Measurements from ENCODE around the gene MEIKIN. TPM values are rescaled to one million over a fixed set of nuclear protein-coding genes. Genes with fewer than 3 reads are reported as not detected.
A peak's percentile ranks its signal among the peaks of the same experiment; 100 is the strongest.

The MEIKIN gene
- total RNA-seq, 2 experiments from 2014 or later = 0.55 to 1.2 TPM

DNA sequence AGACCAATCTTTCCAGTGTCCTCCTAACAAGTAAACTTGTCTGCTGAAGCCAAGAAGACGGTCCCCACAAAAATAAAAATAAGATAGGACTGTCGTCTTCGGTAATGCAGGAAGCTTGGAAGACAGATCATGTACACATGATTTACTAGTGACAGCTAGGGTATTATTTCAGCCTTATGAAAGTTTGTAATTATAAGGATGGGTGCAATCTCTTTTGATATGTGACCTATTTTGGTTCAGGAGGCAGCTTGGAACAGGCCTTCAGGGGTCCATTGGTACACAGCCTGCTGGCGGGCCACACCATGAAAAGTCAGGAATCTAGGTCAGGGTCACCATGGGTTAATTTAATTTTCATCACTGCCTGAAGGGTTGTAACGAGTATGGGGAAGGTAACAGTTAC lies 13.7 kb upstream of the MEIKIN start:
- peaks cover 21% of the 10 kb centered on the region for H3K36me3 Mint-ChIP-seq
- H3K9me3 Mint-ChIP-seq = no peaks in the 10 kb centered on the region
- peaks cover 6% of the 10 kb centered on the region for H3K4me1 Mint-ChIP-seq
- H3K27me3 Mint-ChIP-seq = peaks cover 2% of the 10 kb centered on the region
- DNase-seq = no peak
- H3K27ac Mint-ChIP-seq = no peak overlapping the region
- ATAC-seq (ENCODE audit: low read depth) = no peak
- H3K4me3 Mint-ChIP-seq = no peak overlapping the region
- POLR2A ChIA-PET = no interaction called here

DNA sequence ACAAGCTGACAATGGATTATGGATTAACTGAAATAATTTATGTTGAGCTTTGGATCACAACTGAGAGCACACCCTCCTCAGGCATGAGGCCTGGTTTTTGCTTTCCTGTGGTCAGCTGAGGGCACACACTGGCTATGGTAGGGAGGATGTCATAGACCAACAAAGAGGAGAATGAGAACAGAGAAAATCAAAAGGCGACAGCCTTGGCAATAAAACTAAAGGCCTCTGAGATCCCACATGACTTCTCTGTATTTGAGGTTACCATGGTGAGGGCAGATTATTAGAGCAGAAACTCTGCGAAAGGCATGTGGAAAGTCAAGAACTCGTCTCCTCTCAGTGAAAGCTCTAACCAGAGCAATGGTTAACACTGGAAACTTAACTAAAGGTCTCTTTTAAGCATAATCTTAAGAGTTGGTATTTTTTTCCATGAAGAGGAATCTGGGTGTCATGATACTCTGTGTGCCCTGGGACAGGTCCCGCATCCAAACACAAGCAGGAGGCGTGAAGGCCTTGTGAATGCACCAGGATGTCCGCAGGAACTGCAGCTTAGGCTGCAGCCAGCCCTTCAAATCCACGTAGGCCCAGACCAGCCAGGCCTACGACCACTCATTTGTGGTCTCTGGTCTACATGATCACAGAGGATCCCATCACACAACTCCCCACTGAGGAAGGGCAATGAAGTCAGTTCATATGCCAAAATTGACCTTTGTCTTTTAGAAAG lies 12.4 kb upstream of the MEIKIN start:
- Mint-ChIP-seq H3K27ac (no peak overlapping the region), H3K9me3 (no peaks in the 10 kb centered on the region), H3K27me3 (no peaks in the 10 kb centered on the region), H3K4me1 (peaks cover 6% of the 10 kb centered on the region), H3K4me3 (no peak overlapping the region), H3K36me3 (peaks cover 20% of the 10 kb centered on the region)
- DNase-seq (no peak), ATAC-seq (ENCODE audit: low read depth) (no peak)
- POLR2A ChIA-PET = no interaction called here

DNA sequence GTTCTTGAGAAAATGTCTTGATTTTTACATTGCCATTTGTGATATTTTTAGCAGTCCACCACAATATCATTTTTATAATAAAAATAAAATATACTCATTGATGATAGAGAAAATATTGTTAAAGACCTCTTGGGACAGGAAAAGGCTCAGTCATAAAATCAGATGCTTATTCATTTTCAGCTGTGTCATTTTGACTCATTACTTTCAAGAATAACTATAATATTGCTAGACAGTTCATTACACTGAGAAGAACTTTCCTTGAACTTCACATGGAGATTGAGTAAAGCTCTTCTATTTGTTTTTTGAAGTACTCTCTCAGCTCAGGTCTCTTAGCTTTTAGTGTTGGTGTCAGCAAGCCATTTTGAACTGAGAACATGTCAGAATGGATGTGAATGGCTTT lies 8.5 kb upstream of the MEIKIN start:
- Mint-ChIP-seq H3K27ac (no peak overlapping the region), H3K27me3 (peaks cover 2% of the 10 kb centered on the region), H3K4me1 (peaks cover 6% of the 10 kb centered on the region), H3K9me3 (no peaks in the 10 kb centered on the region), H3K4me3 (no peak overlapping the region), H3K36me3 (peaks cover 20% of the 10 kb centered on the region)
- no peak for DNase-seq
- no peak for ATAC-seq (ENCODE audit: low read depth)
- POLR2A ChIA-PET = no interaction called here

DNA sequence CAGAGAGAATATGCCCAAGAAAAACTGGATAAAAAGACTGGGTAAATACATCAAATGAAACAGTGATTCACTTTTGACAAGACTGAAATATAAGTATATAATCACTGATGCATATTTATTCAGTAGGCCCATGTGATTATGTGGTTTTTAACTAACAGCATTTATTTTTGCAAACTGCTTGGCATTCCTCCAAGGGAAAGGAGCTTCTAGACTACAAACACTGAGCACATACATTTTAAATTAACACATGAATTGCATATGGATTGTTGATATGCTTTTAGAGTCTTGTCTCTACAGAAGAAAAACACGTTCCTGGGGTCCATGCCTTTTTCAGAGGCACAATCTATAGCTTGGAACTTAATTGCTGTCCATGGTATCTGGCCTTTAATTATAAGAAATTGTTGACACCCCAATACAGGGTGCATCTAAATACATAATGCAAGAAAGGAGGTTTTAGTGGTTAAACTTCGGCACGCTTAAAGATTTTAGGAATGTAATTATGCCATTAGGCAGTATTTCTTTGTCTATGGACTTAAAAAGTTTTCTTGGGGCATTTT lies 6.9 kb upstream of the MEIKIN start:
- peaks cover 3% of the 10 kb centered on the region for H3K27me3 Mint-ChIP-seq
- no peak overlapping the region for H3K4me3 Mint-ChIP-seq
- DNase-seq (no peak), ATAC-seq (ENCODE audit: low read depth) (no peak)
- peaks cover under 1% of the 10 kb centered on the region for H3K4me1 Mint-ChIP-seq
- POLR2A ChIA-PET = no interaction called here
- H3K9me3 Mint-ChIP-seq = no peaks in the 10 kb centered on the region
- H3K27ac Mint-ChIP-seq = no peak overlapping the region
- peaks cover 13% of the 10 kb centered on the region for H3K36me3 Mint-ChIP-seq

DNA sequence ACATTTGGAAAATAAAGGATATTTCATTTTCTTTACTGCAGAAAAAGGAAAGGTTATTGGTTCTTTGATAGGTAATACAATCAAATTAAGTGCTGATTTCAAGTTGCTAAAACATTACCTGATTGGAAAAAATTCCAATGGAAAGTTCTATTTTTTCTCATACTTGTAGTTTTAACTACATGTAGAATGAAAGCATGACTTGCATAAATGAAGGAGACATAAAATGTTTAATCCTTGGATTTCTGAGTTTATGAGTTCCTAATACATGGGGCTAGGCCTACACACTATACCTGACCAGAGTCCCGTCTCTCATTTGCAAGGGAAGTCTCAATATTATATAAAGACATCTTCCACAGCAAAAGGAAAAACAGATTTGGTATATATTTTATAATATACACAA lies 5.2 kb upstream of the MEIKIN start:
- H3K4me1 Mint-ChIP-seq = no peaks in the 10 kb centered on the region
- H3K27ac Mint-ChIP-seq = no peak overlapping the region
- ATAC-seq (ENCODE audit: low read depth) (no peak), DNase-seq (no peak)
- H3K27me3 Mint-ChIP-seq = peaks cover 3% of the 10 kb centered on the region
- peaks cover 10% of the 10 kb centered on the region for H3K36me3 Mint-ChIP-seq
- no peak overlapping the region for H3K4me3 Mint-ChIP-seq
- POLR2A ChIA-PET = no interaction called here
- H3K9me3 Mint-ChIP-seq = no peaks in the 10 kb centered on the region

DNA sequence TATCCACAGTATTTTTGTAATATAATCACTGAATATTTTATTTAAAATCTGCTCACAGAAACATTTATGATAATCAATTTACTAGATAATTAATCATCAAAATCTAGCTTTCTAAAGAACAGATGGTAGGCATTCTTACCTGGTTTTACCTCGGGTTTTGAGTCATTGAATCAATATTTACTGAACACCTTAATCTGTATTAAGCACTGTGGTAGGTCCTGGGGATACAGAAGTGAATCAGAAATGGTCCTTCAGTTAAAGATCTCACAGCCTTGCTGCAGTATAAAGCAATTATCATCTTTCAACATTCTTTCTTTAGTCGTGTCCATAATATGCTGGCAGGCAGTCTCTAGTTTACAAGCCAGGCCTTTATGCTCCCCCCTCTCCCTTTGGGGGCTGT lies 2.0 kb upstream of the MEIKIN start:
- no peaks in the 10 kb centered on the region for H3K9me3 Mint-ChIP-seq
- POLR2A ChIA-PET = no interaction called here
- no peaks in the 10 kb centered on the region for H3K4me1 Mint-ChIP-seq
- peaks cover 3% of the 10 kb centered on the region for H3K27me3 Mint-ChIP-seq
- DNase-seq (no peak), ATAC-seq (ENCODE audit: low read depth) (no peak)
- no peak overlapping the region for H3K4me3 Mint-ChIP-seq
- peaks cover 5% of the 10 kb centered on the region for H3K36me3 Mint-ChIP-seq
- no peak overlapping the region for H3K27ac Mint-ChIP-seq

DNA sequence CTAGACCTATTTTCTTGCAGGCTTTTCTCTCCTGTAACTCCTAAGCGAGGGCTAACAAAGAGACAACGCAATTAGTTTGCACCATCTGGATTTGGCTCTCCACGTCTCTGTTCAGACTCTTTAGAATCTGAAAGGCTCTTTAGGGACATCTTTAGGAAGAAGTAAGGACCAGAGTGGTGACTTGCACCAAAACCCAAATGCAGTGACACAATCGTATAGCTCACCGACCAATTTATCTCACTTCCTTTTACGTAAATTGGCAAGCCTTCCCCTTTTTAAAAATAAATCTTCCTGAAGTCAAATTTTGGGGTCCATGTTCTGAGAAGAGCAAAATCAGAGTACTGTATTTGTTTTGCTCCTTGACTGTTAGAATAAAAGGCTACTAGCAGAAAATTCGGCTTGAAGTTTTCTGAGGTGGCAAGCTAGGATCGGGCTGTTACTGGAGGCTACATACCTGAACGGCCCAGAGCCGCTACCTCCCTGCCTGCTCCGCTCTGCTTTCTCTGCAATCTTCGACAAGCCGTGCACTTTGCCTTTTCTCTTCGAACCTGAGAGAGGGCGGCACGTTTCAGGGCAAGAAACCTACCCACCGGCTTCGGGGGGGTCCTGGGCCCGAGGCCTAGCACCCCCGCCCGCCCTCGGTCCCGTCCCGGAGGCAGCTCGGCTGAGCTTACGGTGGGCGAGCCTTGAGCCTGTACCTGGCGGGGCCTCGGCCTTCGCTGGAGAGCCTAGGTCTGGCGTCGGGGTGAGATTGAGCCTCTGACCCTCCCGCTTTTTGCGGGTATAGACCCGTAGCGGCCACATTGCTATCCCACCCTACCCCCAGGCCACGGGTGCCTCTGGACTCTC lies 537 bp downstream of the MEIKIN start:
- Mint-ChIP-seq H3K27ac (no peak overlapping the region), H3K4me1 (no peaks in the 10 kb centered on the region), H3K36me3 (peaks cover 7% of the 10 kb centered on the region), H3K9me3 (no peaks in the 10 kb centered on the region), H3K27me3 (peaks cover 3% of the 10 kb centered on the region), H3K4me3 (no peak overlapping the region)
- DNase-seq = no peak
- POLR2A ChIA-PET = no interaction called here
- no peak for ATAC-seq (ENCODE audit: low read depth)

DNA sequence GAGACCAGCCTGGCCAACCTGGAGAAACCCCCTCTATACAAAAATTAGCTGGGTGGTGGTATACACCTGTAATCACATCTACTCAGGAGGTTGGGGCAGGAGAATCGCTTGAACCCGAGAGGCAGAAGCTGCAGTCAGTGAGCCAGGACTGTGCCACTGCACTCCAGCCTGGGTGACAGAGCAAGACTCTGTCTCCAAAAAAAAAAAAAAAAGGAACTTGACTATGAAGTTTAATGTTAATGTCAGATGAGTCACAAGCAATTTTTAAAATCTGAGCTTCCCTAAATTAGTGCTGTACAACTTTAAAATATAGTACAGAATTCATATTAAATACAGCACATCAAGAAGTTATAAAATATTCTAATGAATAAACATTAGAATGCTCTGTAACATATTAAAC lies 1.5 kb downstream of the MEIKIN start:
- peaks cover 4% of the 10 kb centered on the region for H3K36me3 Mint-ChIP-seq
- no peak for ATAC-seq (ENCODE audit: low read depth)
- POLR2A ChIA-PET = no interaction called here
- H3K9me3 Mint-ChIP-seq = no peaks in the 10 kb centered on the region
- H3K27me3 Mint-ChIP-seq = peaks cover under 1% of the 10 kb centered on the region
- DNase-seq = no peak
- H3K27ac Mint-ChIP-seq = no peak overlapping the region
- no peaks in the 10 kb centered on the region for H3K4me1 Mint-ChIP-seq
- no peak overlapping the region for H3K4me3 Mint-ChIP-seq

DNA sequence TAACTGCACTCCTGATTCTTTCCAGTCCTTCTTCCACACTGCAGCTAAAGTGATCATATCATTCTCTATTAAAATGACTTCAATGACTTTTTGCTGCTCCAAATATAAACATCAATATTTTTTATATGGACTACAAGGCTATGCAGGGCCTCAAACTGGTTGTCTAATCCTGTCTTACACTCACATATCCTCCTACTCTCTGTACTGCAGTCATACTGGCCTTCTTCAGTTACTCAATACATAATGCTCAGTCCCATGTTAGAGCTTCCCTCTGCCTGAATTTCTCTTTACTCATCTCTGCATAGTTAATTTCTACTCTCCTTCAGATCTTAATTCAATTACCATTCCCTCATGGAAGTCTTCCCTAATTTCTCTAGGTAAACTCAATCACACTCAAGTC lies 3.4 kb downstream of the MEIKIN start:
- Mint-ChIP-seq H3K4me1 (no peaks in the 10 kb centered on the region), H3K4me3 (no peak overlapping the region), H3K27ac (peak overlapping the region; percentile 22), H3K9me3 (no peaks in the 10 kb centered on the region), H3K36me3 (peaks cover 4% of the 10 kb centered on the region), H3K27me3 (no peaks in the 10 kb centered on the region)
- ATAC-seq (ENCODE audit: low read depth) = no peak
- POLR2A ChIA-PET = no interaction called here
- no peak for DNase-seq

DNA sequence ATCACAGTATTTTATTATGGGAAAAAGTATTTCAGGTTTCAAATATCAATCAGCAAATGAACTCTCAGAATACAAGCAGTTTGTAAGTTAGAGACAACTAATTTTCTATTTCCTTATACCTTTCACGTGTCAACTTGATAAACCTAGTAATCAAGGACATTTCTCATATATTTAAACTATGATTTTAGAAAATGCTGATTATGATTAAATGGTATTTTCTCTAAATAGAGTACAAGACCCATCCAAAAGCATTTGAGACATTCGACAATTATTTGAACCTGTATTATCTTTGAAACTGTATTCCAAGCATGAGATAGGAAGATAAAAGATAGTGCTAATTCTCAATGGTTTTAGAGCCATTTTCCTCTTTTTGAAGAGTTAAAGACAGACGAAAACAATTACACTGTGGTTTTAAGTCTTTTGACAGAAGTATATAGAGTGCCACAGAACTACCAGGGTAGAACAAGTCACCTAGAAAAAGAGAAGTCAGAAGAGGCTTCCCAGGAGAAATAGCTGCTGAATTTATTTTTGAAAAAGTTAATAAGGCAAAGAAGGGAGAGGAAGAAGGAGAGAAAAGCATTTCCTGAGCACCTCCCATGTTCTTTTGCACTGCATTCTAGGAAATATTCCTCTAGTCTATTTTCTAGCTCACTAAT lies 5.6 kb downstream of the MEIKIN start:
- POLR2A ChIA-PET = no interaction called here

DNA sequence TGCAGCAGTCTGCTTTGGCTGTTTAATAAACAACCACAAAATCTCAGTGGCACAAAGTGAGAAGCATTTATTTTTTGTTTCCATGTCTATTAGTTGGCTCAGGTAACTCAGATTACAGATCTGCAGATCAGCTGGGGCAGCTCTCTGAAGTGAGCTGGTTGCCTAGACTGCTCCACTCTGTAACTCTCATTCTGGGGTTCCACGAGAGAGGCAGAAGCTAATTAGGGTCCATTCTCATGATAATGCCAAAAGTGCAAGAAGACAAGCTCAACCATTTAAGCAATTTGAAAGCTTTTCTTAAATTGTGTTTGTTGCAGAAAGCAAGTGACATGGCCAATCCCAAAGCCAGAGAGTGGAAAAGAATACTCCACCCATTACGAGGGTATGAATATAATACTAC lies 13.2 kb downstream of the MEIKIN start:
- Mint-ChIP-seq H3K9me3 (peaks cover 21% of the 10 kb centered on the region), H3K36me3 (peaks cover 4% of the 10 kb centered on the region), H3K4me1 (peaks cover 2% of the 10 kb centered on the region), H3K4me3 (no peak overlapping the region), H3K27me3 (peaks cover 9% of the 10 kb centered on the region), H3K27ac (no peak overlapping the region)
- DNase-seq (no peak), ATAC-seq (ENCODE audit: low read depth) (no peak)
- POLR2A ChIA-PET = no interaction called here

More for the DNA sequence above, 5.6 kb downstream of the MEIKIN start:
- peaks cover 4% of the 10 kb centered on the region for H3K36me3 Mint-ChIP-seq
- H3K27me3 Mint-ChIP-seq = peaks cover 3% of the 10 kb centered on the region
- H3K9me3 Mint-ChIP-seq = no peaks in the 10 kb centered on the region
- DNase-seq (no peak), ATAC-seq (ENCODE audit: low read depth) (no peak)
- no peak overlapping the region for H3K4me3 Mint-ChIP-seq
- H3K27ac Mint-ChIP-seq = no peak overlapping the region
- H3K4me1 Mint-ChIP-seq = peaks cover 2% of the 10 kb centered on the region

DNA sequence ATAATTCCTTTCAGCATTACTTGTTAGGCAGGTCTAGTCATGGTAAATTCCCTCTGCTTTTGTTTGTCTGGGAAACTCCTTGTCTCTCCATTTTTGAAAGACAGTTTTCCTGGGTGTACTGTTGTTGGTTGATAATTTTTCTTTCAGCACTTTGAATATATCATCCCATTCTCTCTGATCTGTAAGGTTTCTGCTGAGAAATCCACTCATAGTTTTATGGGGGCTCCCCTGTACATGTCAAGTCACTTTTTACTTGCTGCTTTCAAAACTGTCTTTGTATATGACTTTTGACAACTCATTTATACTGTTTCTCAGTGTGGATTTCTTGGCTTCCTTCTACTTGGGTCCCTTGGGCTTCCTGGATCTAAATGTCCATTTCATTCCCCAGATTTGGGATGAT lies 16.5 kb downstream of the MEIKIN start:
- Mint-ChIP-seq H3K4me1 (no peaks in the 10 kb centered on the region), H3K27ac (no peak overlapping the region), H3K27me3 (peaks cover 8% of the 10 kb centered on the region), H3K4me3 (no peak overlapping the region), H3K9me3 (peaks cover 28% of the 10 kb centered on the region), H3K36me3 (peaks cover 10% of the 10 kb centered on the region)
- no peak for ATAC-seq (ENCODE audit: low read depth)
- no peak for DNase-seq
- POLR2A ChIA-PET = no interaction called here

DNA sequence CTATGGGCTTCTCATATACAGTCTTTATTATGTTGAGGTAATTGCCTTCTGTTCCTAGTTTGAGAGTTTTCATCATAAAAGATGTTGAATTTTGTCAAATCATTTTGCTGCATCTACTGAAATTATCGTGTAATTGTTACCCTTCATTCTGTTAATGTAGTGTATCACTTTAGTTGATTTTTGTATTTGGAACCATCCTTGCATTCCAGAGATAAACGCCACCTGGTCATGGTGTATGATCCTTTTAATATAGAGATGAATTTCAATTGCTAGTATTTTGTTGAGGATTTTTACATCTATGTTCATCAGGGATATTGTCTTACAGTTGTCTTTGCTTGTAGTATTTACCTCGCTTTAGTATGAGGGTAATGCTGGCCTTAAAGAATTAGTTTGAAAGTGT lies 19.3 kb downstream of the MEIKIN start:
- no peak overlapping the region for H3K4me3 Mint-ChIP-seq
- peaks cover 10% of the 10 kb centered on the region for H3K36me3 Mint-ChIP-seq
- no peak overlapping the region for H3K27ac Mint-ChIP-seq
- POLR2A ChIA-PET = no interaction called here
- DNase-seq (no peak), ATAC-seq (ENCODE audit: low read depth) (no peak)
- peaks cover 24% of the 10 kb centered on the region for H3K9me3 Mint-ChIP-seq
- H3K4me1 Mint-ChIP-seq = no peaks in the 10 kb centered on the region
- peaks cover 8% of the 10 kb centered on the region for H3K27me3 Mint-ChIP-seq

Data from activated naive CD8-positive, alpha-beta T cell treated with anti-CD3 and anti-CD28 coated beads, Interleukin-2, amount 10 ng/mL, durations not matched to agents 7 days and 5 days (primary cell).